Caco-2 (cell line): ENCODE measurements around the gene GMNN. TPM values are rescaled to one million over a fixed set of nuclear protein-coding genes. Genes with fewer than 3 reads are reported as not detected.
"Not testable (repeated sequence)": the region's sequence is repeated elsewhere in the genome, so short reads cannot be mapped to it uniquely, and the experiment has no call there.

Source experiments
- BruUV-seq: library from RNA; stranded (reverse); fragments of 400-500 nt; replicated peaks from 2 replicates; lab custom pipeline; 2021; lab: Mats Ljungman, UMichigan
- CTCF ChIA-PET: fragments of 300-600 bp; sonication (Branson Sonifier 250); formaldehyde crosslinking; loops from one replicate; lab custom pipeline; 2022; ENCODE audit warnings: antibody characterized with exemption; lab: Charles Lee
- POLR2A ChIA-PET: fragments of 300-600 bp; sonication (Branson Sonifier 250); formaldehyde crosslinking; loops from one replicate; lab custom pipeline; 2022; ENCODE audit warnings: antibody characterized with exemption; lab: Charles Lee
- DNase-seq, 2 experiments: peaks; one replicate each; pipeline versions ENCODE4 v3.0.0 to v3.0.0-alpha.2; 2020 to 2022
- H3K27me3 ChIP-seq: replicated peaks from 2 replicates; pipeline ENCODE4 v1.6.0; 2011; ENCODE audit warnings: low read length; ENCODE audit not compliant: control insufficient read depth, insufficient read depth
- H3K36me3 ChIP-seq: 2 replicates; pipeline ENCODE4 v1.5.1; 2011; ENCODE audit warnings: low read length; ENCODE audit not compliant: control insufficient read depth, insufficient read depth
- H3K4me1 ChIP-seq: fragments of 250-450 bp; sonication (Bioruptor Pico); 2 replicates; pipeline ENCODE4 v1.5.1; 2020; ENCODE audit warnings: mild to moderate bottlenecking
- H3K4me3 ChIP-seq: 2 replicates; pipeline ENCODE4 v1.5.1; 2011; ENCODE audit warnings: low read depth, mild to moderate bottlenecking, control low read depth, low read length
- H3K9me3 ChIP-seq: fragments of 250-450 bp; sonication (Bioruptor Pico); 2 replicates; pipeline ENCODE4 v1.5.1; 2020; ENCODE audit warnings: mild to moderate bottlenecking, moderate library complexity
- H3K27ac Mint-ChIP-seq: one replicate; pipeline ENCODE4 v1.8.0; 2022; ENCODE audit warnings: mixed read lengths; ENCODE audit not compliant: unreplicated experiment
- H3K27me3 Mint-ChIP-seq: one replicate; pipeline ENCODE4 v1.8.0; 2022; ENCODE audit warnings: mixed read lengths; ENCODE audit not compliant: insufficient read depth, unreplicated experiment
- H3K36me3 Mint-ChIP-seq: one replicate; pipeline ENCODE4 v1.8.0; 2022; ENCODE audit warnings: mild to moderate bottlenecking, mixed read lengths; ENCODE audit not compliant: insufficient read depth, unreplicated experiment
- H3K4me1 Mint-ChIP-seq: one replicate; pipeline ENCODE4 v1.8.0; 2022; ENCODE audit warnings: low read depth, mixed read lengths; ENCODE audit not compliant: unreplicated experiment
- H3K4me3 Mint-ChIP-seq: one replicate; pipeline ENCODE4 v1.8.0; 2022; ENCODE audit warnings: mild to moderate bottlenecking, moderate library complexity, mixed read lengths; ENCODE audit not compliant: unreplicated experiment
- H3K9me3 Mint-ChIP-seq: one replicate; pipeline ENCODE4 v1.8.0; 2022; ENCODE audit warnings: mixed read lengths; ENCODE audit not compliant: unreplicated experiment
- intact Hi-C: fragments of 100-400 bp; cut with micrococcal nuclease; formaldehyde crosslinking; loops from one replicate; pipeline ENCODE4 v1.10.0; 2022; ENCODE audit not compliant: unreplicated experiment
- total RNA-seq: library from RNA; stranded (reverse); gene quantifications from 2 replicates; pipeline ENCODE4 v1.2.3, GENCODE V29; 2022
- TF ChIP-seq, protein P1 (sequence below), 2 experiments: fragments of 200-600 bp in 1 of 2; IDR thresholded peaks; 1 replicate in 1 of 2; 2 replicates in 1 of 2; pipeline versions ENCODE4 v1.5.1 to v1.8.0; 2011 to 2022; ENCODE audit warnings: antibody characterized with exemption in 1 of 2, control low read depth in 1 of 2, inconsistent platforms in 1 of 2, low read depth in 1 of 2, low read length in 1 of 2, mild to moderate bottlenecking in 1 of 2, moderate library complexity in 1 of 2; ENCODE audit not compliant: insufficient read depth in 1 of 2, severe bottlenecking in 1 of 2, unreplicated experiment in 1 of 2

Gene GMNN
- total RNA-seq, 1 experiment from 2014 or later: 66.5 TPM

DNA sequence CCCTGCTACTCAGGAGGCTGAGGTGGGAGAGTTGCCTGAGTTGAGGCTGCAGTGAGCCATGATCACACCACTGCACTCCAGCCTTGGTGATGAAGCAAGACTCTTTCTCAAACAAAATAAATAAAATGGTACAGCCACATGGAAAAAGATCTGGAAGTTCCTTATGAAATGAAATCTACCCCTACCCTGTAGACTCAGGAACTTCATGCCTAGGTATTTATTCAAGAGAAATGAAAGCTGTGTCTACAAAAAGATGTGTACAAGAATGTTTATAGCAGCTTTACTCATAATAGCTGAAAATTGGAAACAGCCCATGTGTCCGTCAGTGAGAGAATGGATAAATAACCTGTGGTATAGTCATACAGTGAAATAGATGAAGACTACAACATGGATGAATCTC lies 40.6 kb upstream of the GMNN start:
- Mint-ChIP-seq H3K4me1 (peaks cover 7% of the 10 kb centered on the region), H3K4me3 (no peak overlapping the region), H3K36me3 (no peaks in the 10 kb centered on the region), H3K27me3 (no peaks in the 10 kb centered on the region), H3K9me3 (peaks cover 53% of the 10 kb centered on the region), H3K27ac (no peak overlapping the region)
- BruUV-seq: no TSS peak
- Histone ChIP-seq H3K4me1 (no peaks in the 10 kb centered on the region), H3K36me3 (no peaks in the 10 kb centered on the region), H3K4me3 (no peak overlapping the region), H3K9me3 (peaks cover 24% of the 10 kb centered on the region), H3K27me3 (no peaks in the 10 kb centered on the region)
- POLR2A ChIA-PET: no interaction called here
- TF ChIP-seq, protein P1, sequence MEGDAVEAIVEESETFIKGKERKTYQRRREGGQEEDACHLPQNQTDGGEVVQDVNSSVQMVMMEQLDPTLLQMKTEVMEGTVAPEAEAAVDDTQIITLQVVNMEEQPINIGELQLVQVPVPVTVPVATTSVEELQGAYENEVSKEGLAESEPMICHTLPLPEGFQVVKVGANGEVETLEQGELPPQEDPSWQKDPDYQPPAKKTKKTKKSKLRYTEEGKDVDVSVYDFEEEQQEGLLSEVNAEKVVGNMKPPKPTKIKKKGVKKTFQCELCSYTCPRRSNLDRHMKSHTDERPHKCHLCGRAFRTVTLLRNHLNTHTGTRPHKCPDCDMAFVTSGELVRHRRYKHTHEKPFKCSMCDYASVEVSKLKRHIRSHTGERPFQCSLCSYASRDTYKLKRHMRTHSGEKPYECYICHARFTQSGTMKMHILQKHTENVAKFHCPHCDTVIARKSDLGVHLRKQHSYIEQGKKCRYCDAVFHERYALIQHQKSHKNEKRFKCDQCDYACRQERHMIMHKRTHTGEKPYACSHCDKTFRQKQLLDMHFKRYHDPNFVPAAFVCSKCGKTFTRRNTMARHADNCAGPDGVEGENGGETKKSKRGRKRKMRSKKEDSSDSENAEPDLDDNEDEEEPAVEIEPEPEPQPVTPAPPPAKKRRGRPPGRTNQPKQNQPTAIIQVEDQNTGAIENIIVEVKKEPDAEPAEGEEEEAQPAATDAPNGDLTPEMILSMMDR (IDR thresholded peaks at IDR 0.05; ENCODE audit: insufficient read depth in 1 of 2, low read depth in 1 of 2, low read length in 1 of 2, severe bottlenecking in 1 of 2, unreplicated experiment in 1 of 2): no peak
- no peak for DNase-seq
- intact Hi-C loops: no loop called here
- CTCF ChIA-PET: no interaction called here

DNA sequence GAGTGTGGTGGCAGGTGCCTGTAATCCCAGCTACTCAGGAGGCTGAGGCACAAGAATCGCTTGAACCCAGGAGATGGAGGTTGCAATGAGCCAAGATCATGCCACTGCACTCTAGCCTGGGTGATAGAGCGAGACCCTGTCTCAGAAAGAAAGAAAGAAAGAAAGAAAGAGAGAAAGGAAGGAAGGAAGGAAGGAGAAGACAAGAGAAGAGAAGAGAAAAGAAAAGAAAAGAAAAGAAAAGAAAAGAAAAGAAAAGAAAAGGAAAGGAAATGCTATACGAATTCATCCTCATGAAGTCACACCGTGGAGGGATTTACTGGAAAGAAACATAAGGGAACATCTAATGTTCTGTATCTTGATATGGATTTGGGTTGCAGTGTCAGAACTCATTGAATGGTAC lies 40.0 kb upstream of the GMNN start:
- not testable (repeated sequence) for H3K27me3 Mint-ChIP-seq, H3K27me3 ChIP-seq

DNA sequence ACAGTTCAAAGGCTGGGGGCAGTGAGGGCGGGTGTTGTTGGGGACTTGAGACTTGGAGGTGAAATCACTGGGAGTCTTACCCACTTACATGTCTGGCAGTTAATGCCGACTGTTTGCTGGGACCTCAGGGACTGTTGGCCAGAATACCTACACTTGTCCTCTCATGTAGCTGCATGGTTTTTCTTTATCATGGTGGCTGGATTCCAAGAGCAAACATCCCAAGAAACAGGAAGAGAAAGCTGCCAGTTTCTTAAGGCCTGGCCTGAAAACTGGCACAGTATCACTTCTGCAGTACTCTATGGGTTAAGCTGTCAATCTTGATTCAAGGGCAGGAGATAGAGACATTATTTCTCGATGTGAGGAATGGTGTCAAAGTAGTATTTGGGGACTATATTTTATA lies 36.0 kb upstream of the GMNN start:
- no peaks in the 10 kb centered on the region for H3K27me3 ChIP-seq
- H3K36me3 ChIP-seq: no peaks in the 10 kb centered on the region
- Mint-ChIP-seq H3K36me3 (no peaks in the 10 kb centered on the region), H3K4me1 (peaks cover 7% of the 10 kb centered on the region), H3K9me3 (peaks cover 38% of the 10 kb centered on the region), H3K4me3 (no peak overlapping the region), H3K27me3 (no peaks in the 10 kb centered on the region), H3K27ac (no peak overlapping the region)
- no peaks in the 10 kb centered on the region for H3K9me3 ChIP-seq
- H3K4me1 ChIP-seq: no peaks in the 10 kb centered on the region
- POLR2A ChIA-PET: no interaction called here
- CTCF ChIA-PET: no interaction called here
- DNase-seq: no peak
- BruUV-seq: no TSS peak
- no peak overlapping the region for H3K4me3 ChIP-seq
- intact Hi-C loops: no loop called here
- TF ChIP-seq, protein P1 (IDR thresholded peaks at IDR 0.05; ENCODE audit: insufficient read depth in 1 of 2, low read depth in 1 of 2, low read length in 1 of 2, severe bottlenecking in 1 of 2, unreplicated experiment in 1 of 2): no peak

More for the DNA sequence above, 40.0 kb upstream of the GMNN start:
- H3K4me1 ChIP-seq, H3K36me3 ChIP-seq, H3K27ac Mint-ChIP-seq, POLR2A ChIA-PET, CTCF ChIA-PET, H3K4me1 Mint-ChIP-seq, intact Hi-C loops, H3K4me3 ChIP-seq, H3K4me3 Mint-ChIP-seq, BruUV-seq, H3K36me3 Mint-ChIP-seq, DNase-seq: not testable (repeated sequence)
- H3K9me3 ChIP-seq: peaks cover 24% of the 10 kb centered on the region
- peaks cover 51% of the 10 kb centered on the region for H3K9me3 Mint-ChIP-seq

DNA sequence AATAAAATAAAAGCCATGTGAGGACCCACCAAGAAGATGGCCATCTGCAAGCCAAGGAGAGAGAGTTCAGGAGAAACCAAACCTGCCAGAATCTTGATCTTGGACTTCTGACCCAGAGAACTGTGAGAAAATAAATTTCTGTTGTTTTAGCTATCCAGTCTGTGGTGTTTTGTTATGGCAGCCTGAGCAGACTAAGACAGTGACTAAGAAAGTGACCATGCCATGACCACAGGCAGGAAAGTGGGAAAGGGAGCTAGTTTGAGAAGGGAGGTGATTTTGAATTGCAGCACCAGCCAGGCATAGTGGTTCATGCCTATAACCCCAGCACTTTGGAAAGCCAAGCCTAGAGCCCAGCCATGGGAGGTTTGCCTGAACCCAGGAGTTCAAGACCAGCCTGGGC lies 33.9 kb upstream of the GMNN start:
- Histone ChIP-seq H3K4me3 (no peak overlapping the region), H3K36me3 (no peaks in the 10 kb centered on the region), H3K9me3 (no peaks in the 10 kb centered on the region), H3K4me1 (no peaks in the 10 kb centered on the region), H3K27me3 (no peaks in the 10 kb centered on the region)
- DNase-seq: no peak
- Mint-ChIP-seq H3K9me3 (peaks cover 26% of the 10 kb centered on the region), H3K27me3 (no peaks in the 10 kb centered on the region), H3K36me3 (no peaks in the 10 kb centered on the region), H3K4me3 (no peak overlapping the region), H3K4me1 (peaks cover 6% of the 10 kb centered on the region), H3K27ac (no peak overlapping the region)
- ChIA-PET POLR2A (no interaction called here), CTCF (no interaction called here)
- TF ChIP-seq, protein P1 (IDR thresholded peaks at IDR 0.05; ENCODE audit: insufficient read depth in 1 of 2, low read depth in 1 of 2, low read length in 1 of 2, severe bottlenecking in 1 of 2, unreplicated experiment in 1 of 2): no peak
- intact Hi-C loops: no loop called here
- BruUV-seq: no TSS peak
